PFSK-1 (cell line): Measurements from ENCODE around the gene GNPTAB.

ENCODE experiments used
- FOXP2 ChIP-seq: optimal IDR thresholded peaks from 2 replicates; pipeline ENCODE3; 2011; ENCODE audit warnings: borderline replicate concordance, control low read depth, inconsistent platforms; ENCODE audit not compliant: insufficient read depth; ENCODE audit errors: extremely low read length, extremely low read depth
- POLR2AphosphoS5 ChIP-seq: IDR thresholded peaks from 2 replicates; pipeline ENCODE4 v1.6.1; 2012; ENCODE audit warnings: low read depth, mild to moderate bottlenecking, control low read depth, low read length, moderate library complexity
- SIN3A ChIP-seq: IDR thresholded peaks from 2 replicates; pipeline ENCODE4 v1.6.1; 2012; ENCODE audit warnings: mild to moderate bottlenecking, low read length, moderate library complexity, borderline replicate concordance; ENCODE audit not compliant: insufficient read depth
- TAF1 ChIP-seq: IDR thresholded peaks from 2 replicates; pipeline ENCODE4 v1.6.1; 2012; ENCODE audit warnings: low read length, control low read depth, borderline replicate concordance; ENCODE audit not compliant: insufficient read depth
- TF ChIP-seq, protein P1 (sequence below), 2 experiments: IDR thresholded peaks; 2 replicates each; pipeline versions ENCODE4 v1.6.1 to v1.8.0; 2011 to 2012; ENCODE audit warnings: low read depth in 2 of 2, low read length in 2 of 2, control low read depth in 1 of 2, inconsistent platforms in 1 of 2, mild to moderate bottlenecking in 1 of 2, moderate library complexity in 1 of 2; ENCODE audit not compliant: insufficient read depth in 1 of 2

GNPTAB gene

DNA sequence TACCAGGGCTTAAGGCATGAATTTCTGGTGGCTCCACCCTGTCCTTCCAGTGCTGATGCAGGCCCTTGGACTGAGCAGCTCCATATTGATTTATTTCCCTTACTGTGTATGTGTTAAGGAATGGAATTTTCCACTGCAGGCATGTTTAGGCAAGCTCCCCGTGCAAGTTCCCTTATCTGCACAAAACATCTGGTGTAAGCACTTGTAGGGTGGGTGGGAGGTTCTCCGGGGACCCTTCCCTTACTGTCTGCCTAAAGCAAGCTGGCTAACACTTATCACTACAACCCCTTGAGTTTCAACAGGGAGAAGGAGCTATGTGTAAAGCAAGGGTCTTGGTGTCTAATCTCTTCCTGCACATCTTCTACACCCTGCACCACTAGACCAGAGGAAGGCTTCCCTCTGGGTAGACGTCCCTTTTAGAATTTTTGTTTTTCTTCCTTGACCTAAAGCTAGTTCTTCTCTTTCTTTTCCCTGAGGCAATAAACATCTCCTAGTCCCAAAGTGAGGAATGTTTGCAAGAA lies 24.7 kb upstream of the GNPTAB start:
- TF ChIP-seq SIN3A = no peak
- TF ChIP-seq FOXP2 = no peak
- TF ChIP-seq, protein P1, sequence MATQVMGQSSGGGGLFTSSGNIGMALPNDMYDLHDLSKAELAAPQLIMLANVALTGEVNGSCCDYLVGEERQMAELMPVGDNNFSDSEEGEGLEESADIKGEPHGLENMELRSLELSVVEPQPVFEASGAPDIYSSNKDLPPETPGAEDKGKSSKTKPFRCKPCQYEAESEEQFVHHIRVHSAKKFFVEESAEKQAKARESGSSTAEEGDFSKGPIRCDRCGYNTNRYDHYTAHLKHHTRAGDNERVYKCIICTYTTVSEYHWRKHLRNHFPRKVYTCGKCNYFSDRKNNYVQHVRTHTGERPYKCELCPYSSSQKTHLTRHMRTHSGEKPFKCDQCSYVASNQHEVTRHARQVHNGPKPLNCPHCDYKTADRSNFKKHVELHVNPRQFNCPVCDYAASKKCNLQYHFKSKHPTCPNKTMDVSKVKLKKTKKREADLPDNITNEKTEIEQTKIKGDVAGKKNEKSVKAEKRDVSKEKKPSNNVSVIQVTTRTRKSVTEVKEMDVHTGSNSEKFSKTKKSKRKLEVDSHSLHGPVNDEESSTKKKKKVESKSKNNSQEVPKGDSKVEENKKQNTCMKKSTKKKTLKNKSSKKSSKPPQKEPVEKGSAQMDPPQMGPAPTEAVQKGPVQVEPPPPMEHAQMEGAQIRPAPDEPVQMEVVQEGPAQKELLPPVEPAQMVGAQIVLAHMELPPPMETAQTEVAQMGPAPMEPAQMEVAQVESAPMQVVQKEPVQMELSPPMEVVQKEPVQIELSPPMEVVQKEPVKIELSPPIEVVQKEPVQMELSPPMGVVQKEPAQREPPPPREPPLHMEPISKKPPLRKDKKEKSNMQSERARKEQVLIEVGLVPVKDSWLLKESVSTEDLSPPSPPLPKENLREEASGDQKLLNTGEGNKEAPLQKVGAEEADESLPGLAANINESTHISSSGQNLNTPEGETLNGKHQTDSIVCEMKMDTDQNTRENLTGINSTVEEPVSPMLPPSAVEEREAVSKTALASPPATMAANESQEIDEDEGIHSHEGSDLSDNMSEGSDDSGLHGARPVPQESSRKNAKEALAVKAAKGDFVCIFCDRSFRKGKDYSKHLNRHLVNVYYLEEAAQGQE (IDR thresholded peaks at IDR 0.05; ENCODE audit: insufficient read depth in 1 of 2, low read depth in 2 of 2, low read length in 2 of 2) = no peak
- no peak for TF ChIP-seq TAF1
- no peak for TF ChIP-seq POLR2AphosphoS5

DNA sequence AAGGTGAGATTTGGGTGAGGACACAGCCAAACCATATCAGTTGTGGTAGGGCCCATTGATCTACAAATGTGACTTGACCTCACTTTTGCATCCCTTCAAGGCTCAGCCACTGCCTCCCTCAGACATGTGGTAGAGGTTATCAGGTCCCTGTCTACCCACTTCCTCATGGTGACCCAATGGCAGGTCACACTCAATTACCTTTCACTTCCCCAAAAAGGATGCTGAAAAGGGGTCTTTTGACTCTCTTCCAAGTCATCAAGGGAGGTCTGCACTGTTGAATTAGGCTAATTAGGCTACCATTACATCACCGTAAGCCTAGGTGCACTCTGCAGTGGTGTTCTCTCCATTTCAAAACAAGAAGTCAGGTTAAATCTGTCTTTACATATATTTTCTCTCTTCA lies 24.0 kb upstream of the GNPTAB start:
- TF ChIP-seq TAF1 (no peak), SIN3A (no peak), POLR2AphosphoS5 (no peak), FOXP2 (no peak)
- TF ChIP-seq, protein P1 (IDR thresholded peaks at IDR 0.05; ENCODE audit: insufficient read depth in 1 of 2, low read depth in 2 of 2, low read length in 2 of 2) = no peak

DNA sequence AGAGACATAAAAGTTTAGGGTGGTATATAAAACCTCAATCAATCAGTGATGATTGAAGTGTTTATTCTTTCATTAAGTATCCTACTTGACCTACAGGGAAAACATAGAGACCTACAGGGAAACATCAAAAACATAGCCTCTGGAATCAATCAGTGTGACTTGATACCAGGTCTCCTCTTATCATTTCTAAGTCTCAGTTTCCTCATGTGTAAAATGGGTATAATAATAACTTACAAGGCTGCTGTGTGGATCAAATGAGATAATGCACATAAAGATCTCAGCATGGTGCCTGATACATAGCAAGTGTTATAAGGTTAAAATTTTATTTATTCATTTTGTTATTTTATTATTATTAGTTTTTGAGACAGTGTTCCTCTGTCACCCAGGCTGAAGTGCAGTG lies 22.2 kb upstream of the GNPTAB start:
- TF ChIP-seq, protein P1 (IDR thresholded peaks at IDR 0.05; ENCODE audit: insufficient read depth in 1 of 2, low read depth in 2 of 2, low read length in 2 of 2) = no peak
- TF ChIP-seq SIN3A (no peak), TAF1 (no peak), FOXP2 (no peak), POLR2AphosphoS5 (no peak)

DNA sequence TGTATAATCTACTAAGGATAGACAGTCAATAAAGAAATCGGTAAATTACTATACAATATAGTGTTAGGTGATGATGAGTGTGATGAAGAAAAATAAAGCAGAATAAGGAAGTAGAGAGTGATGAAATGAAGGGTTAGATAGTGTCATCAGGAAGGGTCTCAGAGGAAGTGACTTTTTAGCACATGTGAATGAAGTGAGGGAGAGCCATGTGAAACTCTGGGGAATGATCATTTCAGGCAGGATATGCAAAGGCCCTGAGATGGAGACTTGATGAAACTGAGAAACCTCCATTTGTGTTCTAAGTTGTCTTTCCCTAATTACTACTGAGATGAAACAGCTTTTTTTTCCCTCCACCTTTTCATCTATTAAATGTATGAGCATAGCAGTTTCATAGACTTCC lies 19.4 kb upstream of the GNPTAB start:
- TF ChIP-seq TAF1 = no peak
- TF ChIP-seq, protein P1 (IDR thresholded peaks at IDR 0.05; ENCODE audit: insufficient read depth in 1 of 2, low read depth in 2 of 2, low read length in 2 of 2) = no peak
- TF ChIP-seq SIN3A = no peak
- no peak for TF ChIP-seq FOXP2
- no peak for TF ChIP-seq POLR2AphosphoS5

DNA sequence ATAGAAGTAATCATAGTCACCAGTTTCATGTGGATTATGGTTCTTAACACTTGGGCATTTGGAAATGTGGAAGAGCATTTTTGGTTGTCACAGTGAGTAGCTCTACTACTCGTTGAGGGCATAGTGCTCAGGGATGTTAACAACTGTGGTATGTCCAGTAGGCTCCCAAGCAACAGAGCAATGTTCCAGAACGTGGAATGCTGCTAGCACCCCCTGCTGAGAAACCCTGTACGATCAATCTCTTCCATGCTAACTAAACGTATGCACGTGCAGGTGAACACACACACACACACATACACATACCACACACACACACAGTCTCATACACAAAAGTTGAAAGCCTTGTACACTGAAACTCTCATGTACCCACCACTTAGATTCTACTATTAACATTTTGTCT lies 16.6 kb upstream of the GNPTAB start:
- TF ChIP-seq, protein P1 (IDR thresholded peaks at IDR 0.05; ENCODE audit: insufficient read depth in 1 of 2, low read depth in 2 of 2, low read length in 2 of 2) = no peak
- TF ChIP-seq SIN3A (no peak), POLR2AphosphoS5 (no peak), TAF1 (no peak), FOXP2 (no peak)
